ENCODE data around the gene EPHX1.

EPHX1 gene

GRCh38 chr1:225809842-225810578 is at the start of gene EPHX1:
Gene EPHX1 (plus strand): TSS chr1:225810124. CDS start chr1:225828730, 18,606 bp downstream.
- DNase-seq: peak; percentile 86

DNA sequence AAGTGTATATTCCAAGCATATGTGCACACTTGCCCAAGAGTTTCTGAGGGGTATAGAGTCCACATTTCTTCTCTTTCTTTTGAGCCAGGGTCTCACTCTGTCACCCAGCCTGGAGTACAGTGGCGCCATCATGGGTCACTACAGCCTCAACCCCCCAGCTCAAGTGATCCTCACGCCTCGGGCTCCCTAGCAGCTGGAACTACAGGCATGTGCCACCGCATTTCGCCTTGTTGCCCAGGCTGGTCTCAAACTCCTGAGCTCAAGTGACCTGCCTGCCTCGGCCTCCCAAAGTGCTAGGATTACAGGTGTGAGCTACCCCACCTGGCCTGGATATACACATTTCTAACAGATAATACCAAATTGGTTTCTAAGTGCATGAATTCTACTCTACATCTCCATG is 49.4 kb upstream of the EPHX1 start:
- no peak for DNase-seq

DNA sequence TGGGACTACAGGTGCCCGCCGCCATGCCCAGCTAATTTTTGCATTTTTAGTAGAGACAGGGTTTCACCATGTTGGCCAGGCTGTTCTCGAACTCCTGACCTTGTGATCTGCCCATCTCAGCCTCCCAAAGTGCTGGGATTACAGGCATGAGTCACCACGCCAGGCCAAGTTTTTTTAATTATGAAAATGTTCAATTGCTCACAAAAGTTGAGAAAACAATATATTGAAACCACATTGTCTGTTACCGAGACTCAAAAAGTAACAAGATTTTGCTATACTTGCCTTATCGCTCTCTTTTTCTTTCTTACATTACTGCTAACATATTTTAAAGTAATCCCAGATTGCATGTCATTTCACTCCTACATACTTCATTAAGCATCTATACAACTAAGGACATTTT is 48.5 kb upstream of the EPHX1 start:
- peak; percentile 63 for DNase-seq

- peak; percentile 57 for DNase-seq
These were observed 47.9 kb upstream of the EPHX1 start for GRCh38 chr1:225762002-225762441.

GRCh38 chr1:225762444-225762843 is 47.5 kb upstream of the EPHX1 start:
- DNase-seq: peak; percentile 80

GRCh38 chr1:225763716-225764548 is 46.0 kb upstream of the EPHX1 start:
- DNase-seq: peak; percentile 64

GRCh38 chr1:225765982-225766674 is 43.8 kb upstream of the EPHX1 start:
- DNase-seq: no peak

DNA sequence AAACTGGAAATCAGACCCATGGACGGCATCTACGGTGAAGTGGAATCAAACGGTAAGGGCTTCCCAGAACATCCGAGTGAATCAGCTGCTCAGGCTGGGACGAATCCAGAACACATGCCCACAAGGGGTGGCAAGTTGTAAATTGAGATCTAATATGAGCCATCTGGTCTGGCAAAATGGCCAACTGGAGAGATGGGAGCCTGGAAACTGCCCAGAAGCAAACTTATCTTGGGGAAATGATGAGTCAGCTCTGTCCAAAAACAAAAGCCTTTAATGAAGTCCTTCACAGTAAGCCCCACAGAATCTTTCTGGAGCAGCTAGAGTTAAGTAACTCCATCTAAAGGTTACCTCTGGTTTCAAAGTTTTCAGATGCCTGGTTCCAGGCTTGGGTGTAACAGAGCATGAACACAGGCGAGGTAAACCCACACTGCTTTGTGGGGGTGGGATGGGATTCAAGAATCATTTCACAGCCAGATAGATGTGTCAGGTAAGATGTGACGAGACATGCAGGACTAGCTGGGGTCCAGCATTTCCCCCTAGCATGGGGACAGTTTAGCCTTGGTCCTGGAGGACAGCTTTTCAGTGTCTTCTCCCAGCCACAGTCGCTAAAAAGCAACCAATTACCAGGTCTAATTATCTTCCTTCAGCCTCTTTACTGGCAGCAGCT is 42.8 kb upstream of the EPHX1 start:
- DNase-seq: peak; percentile 92

DNA sequence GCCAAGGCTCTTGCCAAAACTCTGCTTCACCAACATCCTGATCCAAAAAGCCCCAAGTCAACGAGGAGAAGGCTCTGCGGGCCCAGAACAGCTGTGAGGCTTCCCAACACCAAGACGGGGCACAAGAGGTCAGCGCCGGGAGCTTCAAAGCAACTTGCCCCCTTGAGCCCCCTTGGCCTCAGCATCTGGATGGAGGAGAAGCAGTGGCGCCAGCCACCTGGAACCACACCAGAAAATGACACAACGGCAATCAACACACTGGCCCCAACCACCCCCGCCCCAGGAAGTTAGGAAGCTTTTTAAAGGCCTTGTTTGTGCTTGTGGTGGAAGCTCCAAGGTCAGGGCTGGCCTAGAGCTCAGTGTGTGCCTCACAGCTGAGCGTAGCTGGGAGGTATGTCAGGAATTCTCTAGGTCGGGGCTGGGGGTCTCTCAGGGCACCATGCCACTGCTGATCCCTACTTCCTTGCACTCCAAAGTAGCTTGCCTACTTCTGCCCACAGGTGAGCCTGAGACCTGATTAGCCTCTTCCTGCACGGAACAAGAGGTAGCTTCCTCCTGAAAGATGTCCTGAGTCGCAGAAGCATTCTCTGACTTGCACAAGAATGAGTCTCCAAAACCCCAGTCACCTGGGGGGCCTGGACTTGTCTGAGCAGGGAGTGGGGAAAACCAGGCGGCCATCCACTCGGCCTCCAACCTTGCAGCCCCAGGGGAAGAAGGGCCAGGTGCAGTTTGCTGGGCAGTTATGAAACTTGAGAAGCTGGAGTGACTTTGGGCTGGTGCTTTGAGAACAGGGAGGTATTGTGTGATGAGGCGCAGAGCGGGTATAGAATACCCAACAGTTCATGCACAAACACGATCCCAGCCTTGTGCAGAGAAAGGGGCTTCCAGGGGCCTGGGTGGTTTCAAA is 42.0 kb upstream of the EPHX1 start:
- DNase-seq: peak; percentile 75

- DNase-seq: no peak
These were observed 41.1 kb upstream of the EPHX1 start for GRCh38 chr1:225768662-225769426.

- DNase-seq: peak; percentile 44
These were observed 40.2 kb upstream of the EPHX1 start for GRCh38 chr1:225769687-225770086.

- no peak for DNase-seq
These were observed 39.2 kb upstream of the EPHX1 start for GRCh38 chr1:225770561-225771248.

GRCh38 chr1:225771661-225772322 is 38.1 kb upstream of the EPHX1 start:
- no peak for DNase-seq

DNA sequence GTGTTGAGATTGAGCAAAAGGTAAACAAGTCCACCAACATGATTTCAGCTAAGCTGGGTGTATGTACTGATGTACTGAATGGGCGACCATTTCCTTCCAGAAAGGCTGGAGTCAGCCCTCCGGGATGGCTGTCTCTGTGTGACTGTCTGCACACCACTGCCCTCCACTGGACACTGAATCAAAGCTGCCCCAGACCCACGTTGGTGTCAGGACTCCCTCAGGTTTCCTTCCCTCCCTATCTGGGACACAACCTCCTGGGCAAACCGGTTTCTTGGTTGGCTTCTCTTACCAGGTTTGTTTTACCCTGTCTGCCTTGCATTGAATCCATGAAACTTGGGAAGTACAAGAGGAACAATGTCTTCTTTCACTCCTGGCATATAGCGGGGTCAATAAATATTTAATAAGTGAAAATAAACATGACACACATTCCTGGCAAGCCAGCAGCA is 37.6 kb upstream of the EPHX1 start:
- DNase-seq: peak; percentile 85

DNA sequence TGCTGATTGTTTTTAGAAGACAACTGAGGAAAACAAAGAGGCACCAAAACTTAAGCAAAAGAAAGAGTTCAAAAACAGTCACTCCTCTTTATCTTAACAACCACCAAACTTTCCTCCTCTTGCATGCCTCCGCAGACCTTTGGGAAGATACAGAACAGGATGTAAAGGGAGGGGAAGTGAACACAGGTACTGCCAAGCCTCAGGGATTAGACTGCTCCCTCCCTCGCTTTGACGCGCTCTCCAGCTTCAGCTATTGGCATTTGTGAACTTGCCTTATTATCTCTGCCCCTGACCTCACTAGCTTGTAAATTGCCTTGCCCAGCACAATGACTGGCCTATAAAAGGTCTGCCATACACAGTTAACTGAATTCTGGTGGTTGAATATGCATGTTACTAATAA is 37.1 kb upstream of the EPHX1 start:
- DNase-seq: no peak

- DNase-seq: peak; percentile 64
These were observed 35.4 kb upstream of the EPHX1 start for GRCh38 chr1:225774281-225775147.

DNA sequence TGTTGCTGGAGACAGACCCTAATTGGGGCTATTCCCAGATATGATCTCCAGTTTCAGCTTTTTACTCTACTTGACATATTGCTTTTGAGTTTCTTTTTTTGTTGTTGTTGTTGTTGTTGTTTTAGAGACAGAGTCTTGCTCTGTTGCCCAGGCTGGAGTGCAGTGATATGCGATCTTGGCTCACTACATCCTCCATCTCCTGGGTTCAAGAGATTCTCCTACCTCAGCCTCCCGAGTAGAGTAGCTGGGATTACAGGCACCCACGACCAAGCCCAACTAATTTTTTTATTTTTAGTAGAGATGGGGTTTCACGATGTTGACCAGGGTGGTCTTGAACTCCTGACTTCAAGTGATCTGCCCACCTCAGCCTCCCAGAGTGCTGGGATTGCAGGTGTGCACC is 33.6 kb upstream of the EPHX1 start:
- no peak for DNase-seq

DNA sequence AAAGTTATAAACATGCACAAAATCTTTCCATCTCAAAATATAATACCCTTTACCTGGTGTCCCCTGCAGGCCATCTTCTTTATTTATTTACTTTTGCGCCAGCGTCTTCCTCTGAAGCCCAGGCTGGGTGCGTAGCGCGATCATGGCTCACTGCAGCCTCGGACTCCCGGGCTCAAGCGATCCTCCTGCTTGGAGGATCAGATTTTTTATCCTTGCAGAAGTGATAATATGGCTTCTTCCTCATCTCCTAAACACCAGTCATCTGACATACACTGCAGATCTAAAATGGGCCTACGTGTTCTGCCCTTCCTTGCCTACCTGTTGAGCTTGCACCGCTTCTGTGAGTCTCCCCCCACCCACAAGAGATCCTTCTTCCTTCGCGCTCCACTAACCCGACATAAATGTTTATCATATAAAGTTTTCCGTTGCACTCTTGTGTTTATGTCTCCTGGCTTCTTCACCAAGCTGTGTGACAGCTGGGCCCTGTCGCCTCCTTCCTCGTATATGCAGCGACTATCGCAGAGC is 32.8 kb upstream of the EPHX1 start:
- DNase-seq: no peak

Data from fibroblast of skin of right biceps (primary cell).